ENCODE measurements around the gene DMAC2L. TPM values are rescaled to one million over a fixed set of nuclear protein-coding genes. Genes with fewer than 3 reads are reported as not detected.

DMAC2L gene
- total RNA-seq, 1 donor from 2014 or later, result 10.8 TPM

DNA sequence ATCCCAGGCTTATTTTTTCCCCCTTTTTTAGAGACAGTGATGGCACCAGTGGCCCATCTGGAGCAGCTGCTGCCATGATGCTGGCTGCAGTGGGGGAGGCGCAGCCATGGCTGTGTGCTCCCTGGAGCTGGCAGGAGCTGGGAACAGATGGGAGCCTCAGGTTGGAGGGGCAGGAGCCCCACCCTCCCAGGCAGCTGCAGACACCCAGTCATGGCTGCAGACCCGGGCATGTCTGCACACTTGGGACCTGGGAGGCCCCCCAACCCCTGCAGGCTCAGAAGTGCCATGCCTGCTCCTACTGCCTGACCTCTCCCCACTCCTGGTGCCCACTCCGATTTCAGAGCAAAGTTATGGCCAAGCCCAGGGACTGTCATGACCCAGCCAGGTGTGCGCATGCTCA lies 59.4 kb downstream of the DMAC2L start:
- no peak overlapping the region for H3K4me3 ChIP-seq (ENCODE audit: low read depth, low read length)
- no peaks in the 10 kb centered on the region for H3K27me3 ChIP-seq (ENCODE audit: control insufficient read depth, insufficient read depth, low read length)
- TF ChIP-seq, protein P1, sequence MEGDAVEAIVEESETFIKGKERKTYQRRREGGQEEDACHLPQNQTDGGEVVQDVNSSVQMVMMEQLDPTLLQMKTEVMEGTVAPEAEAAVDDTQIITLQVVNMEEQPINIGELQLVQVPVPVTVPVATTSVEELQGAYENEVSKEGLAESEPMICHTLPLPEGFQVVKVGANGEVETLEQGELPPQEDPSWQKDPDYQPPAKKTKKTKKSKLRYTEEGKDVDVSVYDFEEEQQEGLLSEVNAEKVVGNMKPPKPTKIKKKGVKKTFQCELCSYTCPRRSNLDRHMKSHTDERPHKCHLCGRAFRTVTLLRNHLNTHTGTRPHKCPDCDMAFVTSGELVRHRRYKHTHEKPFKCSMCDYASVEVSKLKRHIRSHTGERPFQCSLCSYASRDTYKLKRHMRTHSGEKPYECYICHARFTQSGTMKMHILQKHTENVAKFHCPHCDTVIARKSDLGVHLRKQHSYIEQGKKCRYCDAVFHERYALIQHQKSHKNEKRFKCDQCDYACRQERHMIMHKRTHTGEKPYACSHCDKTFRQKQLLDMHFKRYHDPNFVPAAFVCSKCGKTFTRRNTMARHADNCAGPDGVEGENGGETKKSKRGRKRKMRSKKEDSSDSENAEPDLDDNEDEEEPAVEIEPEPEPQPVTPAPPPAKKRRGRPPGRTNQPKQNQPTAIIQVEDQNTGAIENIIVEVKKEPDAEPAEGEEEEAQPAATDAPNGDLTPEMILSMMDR (IDR thresholded peaks at IDR 0.05; ENCODE audit: insufficient read depth, low read length, severe bottlenecking), result no peak
- no peaks in the 10 kb centered on the region for H3K36me3 ChIP-seq (ENCODE audit: control insufficient read depth, insufficient read depth, low read length)
- FAIRE-seq (no peak), DNase-seq (ENCODE audit: low read depth) (no peak)

DNA sequence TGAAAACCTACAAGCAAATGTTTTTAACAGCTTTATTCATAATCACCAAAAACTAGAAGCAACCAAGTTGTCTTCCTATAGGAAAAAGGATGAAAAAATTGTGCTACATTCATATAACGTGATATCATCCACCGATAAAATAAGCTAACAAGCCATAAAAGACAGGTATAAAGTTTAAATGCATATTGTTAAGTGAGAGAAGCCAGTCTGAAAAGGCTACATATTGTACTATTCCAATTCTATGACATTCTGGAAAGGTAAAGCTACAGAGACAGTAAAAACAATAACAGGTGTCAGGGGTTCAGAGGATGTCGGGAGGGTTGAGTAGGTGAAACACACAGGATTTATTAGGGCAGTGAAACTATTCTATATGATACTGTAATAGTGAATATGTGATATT lies 61.8 kb downstream of the DMAC2L start:
- DNase-seq (ENCODE audit: low read depth) (no peak), FAIRE-seq (no peak)
- TF ChIP-seq, protein P1 (IDR thresholded peaks at IDR 0.05; ENCODE audit: insufficient read depth, low read length, severe bottlenecking), result no peak
- Histone ChIP-seq H3K4me3 (ENCODE audit: low read depth, low read length) (no peak overlapping the region), H3K27me3 (ENCODE audit: control insufficient read depth, insufficient read depth, low read length) (no peaks in the 10 kb centered on the region), H3K36me3 (ENCODE audit: control insufficient read depth, insufficient read depth, low read length) (no peaks in the 10 kb centered on the region)

DNA sequence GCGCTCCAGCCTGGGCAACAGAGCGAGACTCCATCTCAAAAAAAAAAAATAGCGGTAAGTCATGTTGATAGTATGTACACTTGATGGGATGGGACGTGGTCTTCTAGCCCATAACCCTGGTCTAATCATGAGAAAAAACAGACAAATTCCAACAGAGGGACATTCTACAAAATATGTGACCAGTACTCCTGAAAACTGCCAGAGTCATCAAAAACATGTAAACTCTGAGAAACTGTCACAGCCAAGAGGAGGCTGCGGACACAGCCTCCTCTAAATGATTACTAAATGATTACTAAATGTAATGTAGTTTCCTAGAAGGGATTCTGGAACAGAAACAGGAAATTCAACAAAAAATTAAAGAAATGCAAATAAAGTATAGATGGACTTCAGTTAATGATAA lies 63.6 kb downstream of the DMAC2L start:
- FAIRE-seq, result no peak
- DNase-seq (ENCODE audit: low read depth), result no peak
- Histone ChIP-seq H3K4me3 (ENCODE audit: low read depth, low read length) (no peak overlapping the region), H3K36me3 (ENCODE audit: control insufficient read depth, insufficient read depth, low read length) (no peaks in the 10 kb centered on the region), H3K27me3 (ENCODE audit: control insufficient read depth, insufficient read depth, low read length) (no peaks in the 10 kb centered on the region)
- TF ChIP-seq, protein P1 (IDR thresholded peaks at IDR 0.05; ENCODE audit: insufficient read depth, low read length, severe bottlenecking), result no peak

Other genes with a start within 250 kb of the DMAC2L start
- 5.3 and 5.4 TPM in 2 replicates for gene VCPKMT, start 195.8 kb upstream of the DMAC2L start, total RNA-seq
- 17.6 and 21.0 TPM in 2 replicates for gene SOS2, start 80.7 kb upstream of the DMAC2L start, total RNA-seq
- gene L2HGDH, start 95 bp upstream of the DMAC2L start, total RNA-seq, result 6.6 and 7.8 TPM in 2 replicates
- gene CDKL1, start 84.6 kb downstream of the DMAC2L start, total RNA-seq, result 4.5 and 6.1 TPM in 2 replicates
- 27.4 and 28.4 TPM in 2 replicates for gene MAP4K5, start 220.2 kb downstream of the DMAC2L start, total RNA-seq
- 0.79 and 1.9 TPM in 2 replicates for gene ATL1, start 247.8 kb downstream of the DMAC2L start, total RNA-seq

All from bronchial epithelial cell (primary cell).